Aorta (tissue), 5 donors: ENCODE measurements around the gene HAS3. TPM values are rescaled to one million over a fixed set of nuclear protein-coding genes. Genes with fewer than 3 reads are reported as not detected.
"Not testable (repeated sequence)": the region's sequence is repeated elsewhere in the genome, so short reads cannot be mapped to it uniquely, and the experiment has no call there.

Experiments used
- ATAC-seq: fragments of 200-7000 bp; cut with Tn5 transposase; one replicate; pipeline ENCODE4 v1.9.1; 2022; ENCODE audit warnings: moderate library complexity; ENCODE audit not compliant: low FRiP score
- DNase-seq, 2 donors: peaks; one replicate each; pipeline ENCODE4 v3.0.0-alpha.2; 2020
- H3K27ac ChIP-seq, 2 donors: one replicate each; pipeline ENCODE4 v1.5.1; 2013; ENCODE audit warnings: low read length in 2 of 2, mild to moderate bottlenecking in 2 of 2, moderate library complexity in 2 of 2, control low read depth in 1 of 2, inconsistent platforms in 1 of 2, low read depth in 1 of 2
- H3K27me3 ChIP-seq, 2 donors: one replicate each; pipeline ENCODE4 v1.6.1; 2013; ENCODE audit warnings: control low read depth in 1 of 2, low read length in 1 of 2, mild to moderate bottlenecking in 1 of 2, moderate library complexity in 1 of 2; ENCODE audit not compliant: insufficient read depth in 2 of 2, control insufficient read depth in 1 of 2
- H3K36me3 ChIP-seq, 2 donors: one replicate each; pipeline ENCODE4 v1.6.1; 2013; ENCODE audit warnings: control low read depth in 1 of 2, low read length in 1 of 2, mild to moderate bottlenecking in 1 of 2; ENCODE audit not compliant: insufficient read depth in 2 of 2, control insufficient read depth in 1 of 2
- H3K4me1 ChIP-seq, 2 donors: one replicate each; pipeline ENCODE4 v1.6.1; 2013; ENCODE audit warnings: low read length in 2 of 2, control low read depth in 1 of 2, mild to moderate bottlenecking in 1 of 2, moderate library complexity in 1 of 2; ENCODE audit not compliant: insufficient read depth in 2 of 2, control insufficient read depth in 1 of 2
- H3K4me3 ChIP-seq, 2 donors: one replicate each; pipeline ENCODE4 v1.5.1; 2013; ENCODE audit warnings: low read length in 2 of 2, control low read depth in 1 of 2, mild to moderate bottlenecking in 1 of 2
- H3K9me3 ChIP-seq: one replicate; pipeline ENCODE4 v1.6.1; 2013; ENCODE audit warnings: mild to moderate bottlenecking, low read length; ENCODE audit not compliant: control insufficient read depth
- WGBS, 2 donors: extraction: QIAGEN DNeasy Blood & Tissue Kit; methylation state at CpG; one replicate each; pipeline ENCODE4 v1.1.7; 2013; 5-methylcytosine and 5-hydroxymethylcytosine counted together
- intact Hi-C, 2 donors: fragments of 100-400 bp; cut with DNase I; formaldehyde crosslinking; loops; one replicate each; pipeline versions ENCODE4 v1.14.2 to v1.15.0; 2022
- polyA plus RNA-seq, 2 donors: library from polyadenylated mRNA; stranded (reverse); fragments of 200-250 nt; gene quantifications; one replicate each; pipeline ENCODE4 v1.2.3, GENCODE V29; 2013
- total RNA-seq, 2 donors: library from RNA; stranded (reverse); fragmentation: NEBNext Ultra II Directional; extraction: Animal tissue kit (Norgen Biotek cat#: 25700); gene quantifications; one replicate each; pipeline ENCODE4 v1.2.1, GENCODE V29; 2021
- donor health status: healthy with polysubstance abuse.
- donor health status: Bipolar disorder and iron deficiency.
- donor health status: DM: no; HTN: no; CAD: no.
- donor health status: DM: no; HTN: no; CAD: no.
- donor health status: DM: yes; HTN: yes; CAD: no.

HAS3 gene
- total and polyA plus RNA-seq, 4 donors = 0.54 to 1.3 (median 0.78) TPM

DNA sequence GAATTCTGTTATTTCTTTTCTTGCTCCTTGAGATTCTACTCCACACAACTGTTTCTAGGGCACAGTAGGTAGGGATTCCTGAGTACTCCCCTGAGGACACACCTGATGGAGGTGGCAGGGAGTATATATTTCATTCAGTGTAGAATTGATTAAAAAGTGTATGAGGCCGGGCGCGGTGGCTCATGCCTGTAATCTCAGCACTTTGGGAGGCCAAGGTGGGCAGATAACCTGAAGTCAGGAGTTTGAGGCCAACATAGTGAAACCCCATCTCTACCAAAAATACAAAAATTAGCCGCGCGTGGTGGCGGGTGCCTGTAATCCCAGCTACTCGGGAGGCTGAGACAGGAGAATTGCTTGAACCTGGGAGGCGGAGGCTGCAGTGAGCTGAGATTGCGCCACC, 21.3 kb downstream of the HAS3 start:
- intact Hi-C loops = not testable (repeated sequence)
- 94 to 96% methylated on average over 10 of the region's 10 CpGs for WGBS, 2 donors
- peak in 1 of 2 donors; percentile 34 for DNase-seq

DNA sequence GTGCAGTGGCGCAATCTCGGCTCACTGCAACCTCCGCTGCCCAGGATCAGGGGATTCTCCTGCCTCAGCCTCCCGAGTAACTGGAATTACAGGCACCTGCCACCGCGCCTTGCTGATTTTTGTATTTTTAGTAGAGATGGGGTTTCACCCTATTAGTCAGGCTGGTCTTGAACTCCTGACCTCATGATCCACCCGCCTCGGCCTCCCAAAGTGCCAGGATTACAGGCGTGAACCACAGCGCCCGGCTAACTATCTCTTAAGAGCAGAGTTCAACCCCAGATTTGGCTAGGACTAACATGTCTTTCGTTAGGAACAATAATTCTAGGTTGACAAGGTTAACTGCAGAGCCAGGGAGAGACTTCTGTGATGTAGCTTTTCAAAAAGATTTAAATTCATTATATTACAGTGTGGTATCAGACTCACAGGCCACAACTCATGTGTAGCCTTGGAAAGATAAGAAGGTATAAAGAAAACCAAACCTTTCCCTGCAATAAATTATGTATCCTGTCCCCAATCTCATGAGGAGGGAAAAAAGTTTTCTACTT, 22.6 kb downstream of the HAS3 start:
- no peaks in the 10 kb centered on the region for H3K27me3 ChIP-seq
- intact Hi-C loops = no loop called here
- ATAC-seq = no peak
- WGBS, 2 donors = 87 to 91% methylated on average over 12 of the region's 12 CpGs
- H3K4me3 ChIP-seq = no peak overlapping the region
- H3K27ac ChIP-seq = no peak overlapping the region
- H3K9me3 ChIP-seq = no peaks in the 10 kb centered on the region
- peak in 1 of 2 donors; percentile 38 for DNase-seq
- no peaks in the 10 kb centered on the region for H3K4me1 ChIP-seq
- no peaks in the 10 kb centered on the region for H3K36me3 ChIP-seq

More for the DNA sequence above, 21.3 kb downstream of the HAS3 start:
- H3K27me3 ChIP-seq, H3K4me3 ChIP-seq, H3K27ac ChIP-seq, H3K36me3 ChIP-seq, H3K4me1 ChIP-seq, ATAC-seq, H3K9me3 ChIP-seq: not testable (repeated sequence)

DNA sequence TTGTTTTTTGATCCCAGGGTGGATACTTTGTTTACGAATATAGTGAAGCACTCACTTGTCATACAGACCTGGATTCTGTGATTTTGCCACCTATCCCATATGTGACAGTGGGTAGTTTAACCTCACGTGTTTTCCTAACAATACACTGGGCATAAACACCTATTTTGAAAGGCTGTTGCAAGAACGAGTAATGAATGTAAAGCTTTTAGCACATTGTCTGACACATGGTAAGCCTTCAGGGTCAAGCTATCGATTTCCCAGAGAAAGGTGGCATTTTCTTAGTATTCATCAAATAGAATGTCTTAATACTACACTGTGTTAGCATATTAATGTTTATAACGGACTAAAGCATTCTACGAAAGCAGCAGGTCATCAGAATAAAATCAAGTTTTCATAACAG, 25.0 kb downstream of the HAS3 start:
- intact Hi-C loops = loop anchor here in 1 of 2 donors (10.0 kb wide), 2 partner anchors 54 to 286 kb away; partner anchors contain the start of genes SNTB2 and TANGO6
- Histone ChIP-seq H3K27me3 (no peaks in the 10 kb centered on the region), H3K4me3 (no peak overlapping the region), H3K36me3 (no peaks in the 10 kb centered on the region), H3K9me3 (no peaks in the 10 kb centered on the region), H3K27ac (no peak overlapping the region), H3K4me1 (no peaks in the 10 kb centered on the region)
- 59 to 62% methylated on average over 6 of the region's 6 CpGs for WGBS, 2 donors
- ATAC-seq (no peak), DNase-seq (no peak)

DNA sequence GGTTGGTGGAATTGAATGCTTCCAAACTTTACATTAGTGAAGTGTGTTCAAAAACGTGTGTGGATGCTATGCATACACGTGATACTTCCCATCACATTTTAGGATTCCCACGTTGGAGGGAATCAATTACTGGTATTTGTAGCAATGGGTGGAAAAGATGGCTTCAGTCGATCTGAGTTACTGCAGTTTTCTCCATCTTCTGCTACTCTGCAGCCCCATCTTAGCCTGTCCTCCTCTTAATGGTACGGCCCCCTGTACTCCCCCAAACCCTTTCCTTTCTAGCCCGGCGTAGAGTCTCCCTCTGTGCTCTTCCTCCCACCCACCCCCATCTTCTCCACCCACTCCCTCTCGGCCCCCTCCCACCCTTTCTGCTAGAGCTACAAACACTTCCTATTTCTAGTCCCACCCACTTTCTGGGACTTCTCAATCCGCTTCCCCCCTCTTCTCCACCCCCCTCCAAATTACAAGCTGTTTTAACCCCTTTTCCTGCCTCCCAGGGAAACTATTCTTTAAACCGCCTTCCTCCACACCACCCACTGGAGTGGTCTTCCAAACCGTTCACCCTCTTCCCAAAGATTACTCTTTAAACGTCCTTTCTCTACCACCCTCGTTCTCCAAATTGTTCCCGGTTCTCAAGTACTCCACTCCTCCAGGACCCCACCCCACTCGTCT, 25.9 kb downstream of the HAS3 start:
- no peak for ATAC-seq
- no peaks in the 10 kb centered on the region for H3K4me1 ChIP-seq

DNA sequence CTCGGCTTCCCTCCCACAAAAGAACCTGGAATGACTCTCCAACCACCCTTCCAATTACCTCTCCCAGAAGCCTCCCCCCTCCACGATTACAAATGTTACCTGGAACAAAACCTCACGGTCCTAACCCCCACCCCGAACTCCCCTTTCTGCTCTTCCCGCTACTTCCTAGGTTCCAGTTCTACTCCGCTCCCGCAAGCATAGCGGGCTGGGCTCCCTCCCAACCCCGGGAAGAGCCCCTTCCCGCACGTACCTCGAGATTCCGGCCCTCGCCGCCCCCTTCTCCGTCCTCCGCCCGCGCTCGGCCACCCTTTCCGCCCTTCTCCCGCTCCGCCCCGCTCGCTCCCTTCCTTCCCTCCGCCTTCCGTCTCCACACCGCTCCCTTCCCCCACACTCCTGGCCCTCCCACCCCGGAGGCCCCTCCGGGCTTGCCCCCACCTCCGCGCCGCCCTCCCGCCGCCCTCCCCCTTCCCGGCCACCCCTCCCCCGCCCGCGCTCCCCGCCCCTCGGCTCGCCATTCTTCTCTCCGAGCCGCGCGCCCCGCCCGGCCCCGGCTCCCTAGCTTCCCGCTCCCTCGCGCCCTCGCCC, 26.5 kb downstream of the HAS3 start:
- peak; percentile 91 to 94 for DNase-seq
- no peaks in the 10 kb centered on the region for H3K4me1 ChIP-seq
- peak; percentile 89 for ATAC-seq
- WGBS, 2 donors = 1% methylated on average over 32 to 53 of the region's 53 CpGs
- H3K9me3 ChIP-seq = no peaks in the 10 kb centered on the region
- H3K36me3 ChIP-seq = peaks cover 0 to 2% of the 10 kb centered on the region in 2 donors
- H3K27me3 ChIP-seq = no peaks in the 10 kb centered on the region
- H3K4me3 ChIP-seq = peak overlapping the region; percentile 81 to 98
- intact Hi-C loops = loop anchor here in 1 of 2 donors (10.0 kb wide), 2 partner anchors 53 to 287 kb away; partner anchors contain the start of genes SNTB2 and TANGO6
- peak overlapping the region in 1 of 2 donors; percentile 59 for H3K27ac ChIP-seq

More for the DNA sequence above, 25.9 kb downstream of the HAS3 start:
- H3K27ac ChIP-seq = no peak overlapping the region
- peak in 1 of 2 donors; percentile 6 for DNase-seq
- intact Hi-C loops = loop anchor here in 1 of 2 donors (10.0 kb wide), 2 partner anchors 53 to 287 kb away; partner anchors contain the start of genes SNTB2 and TANGO6
- 1% methylated on average over 15 of the region's 15 CpGs for WGBS, 2 donors
- H3K4me3 ChIP-seq = peak overlapping the region; percentile 81 to 98
- no peaks in the 10 kb centered on the region for H3K9me3 ChIP-seq
- H3K27me3 ChIP-seq = no peaks in the 10 kb centered on the region
- no peaks in the 10 kb centered on the region for H3K36me3 ChIP-seq

DNA sequence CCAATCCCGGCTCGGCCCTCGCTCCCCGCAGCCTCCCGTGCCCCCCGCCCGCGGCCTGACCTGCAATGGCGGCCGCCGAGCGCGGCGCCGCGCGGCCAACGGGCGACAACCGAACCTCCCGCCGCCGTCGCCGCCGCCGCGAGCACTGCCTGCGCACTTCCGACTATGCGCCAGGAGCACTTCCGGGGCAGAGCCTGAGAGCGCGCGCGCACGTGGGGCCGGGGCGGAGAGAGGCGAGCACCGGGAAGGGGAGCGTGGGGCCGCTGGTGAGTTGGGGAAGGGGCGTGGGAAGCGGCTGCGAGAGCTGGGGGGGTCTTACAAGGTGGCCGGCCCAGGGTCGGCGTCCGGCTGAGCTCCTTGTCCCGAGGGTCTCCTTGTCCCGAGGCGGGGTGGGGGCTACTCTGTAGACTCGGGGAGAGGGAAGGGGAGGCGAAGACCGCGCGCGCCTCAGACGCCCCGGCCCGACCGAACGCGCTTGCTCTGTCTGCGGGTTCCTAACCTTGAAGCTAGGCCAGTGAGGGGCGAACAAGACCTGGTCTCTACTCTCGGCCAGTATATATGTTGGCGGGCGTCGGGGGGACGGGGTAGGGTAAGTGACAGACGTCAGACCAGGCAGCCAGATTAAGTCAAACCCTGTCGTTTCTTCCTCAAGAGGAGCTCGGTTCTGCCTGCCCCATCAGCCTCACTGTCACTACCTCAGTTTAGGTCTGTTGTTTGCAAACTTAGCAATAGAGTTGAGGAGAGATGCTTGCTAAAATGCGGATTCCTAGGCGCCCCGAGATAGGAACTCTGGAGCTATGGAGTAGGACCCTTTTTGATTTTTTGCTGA, 27.2 kb downstream of the HAS3 start, which contains the start of the genes CHTF8 and UTP4:
Gene CHTF8, minus strand, starts transcription at position 165 of the 829 bp plus-strand sequence. CDS start 11,130 bp downstream, outside the sequence.
Gene UTP4, plus strand, starts transcription at position 226 of the 829 bp plus-strand sequence. CDS start 811 bp downstream, outside the sequence.
- ATAC-seq (peak; percentile 95), DNase-seq (peak; percentile 93 to 97)
- Histone ChIP-seq H3K4me1 (no peaks in the 10 kb centered on the region), H3K4me3 (peak within 1 kb of the TSS; percentile 81 to 98), H3K27ac (peak within 1 kb of the TSS in 1 of 2 donors; percentile 59), H3K27me3 (no peaks in the 10 kb centered on the region), H3K36me3 (peaks cover 0 to 2% of the 10 kb centered on the region in 2 donors), H3K9me3 (no peaks in the 10 kb centered on the region)
- WGBS, 2 donors = 0 to 1% methylated on average over 75 to 78 of the region's 78 CpGs
- intact Hi-C loops = loop anchor here in 1 of 2 donors (10.0 kb wide), 2 partner anchors 52 to 288 kb away; partner anchors contain the start of genes SNTB2 and TANGO6

DNA sequence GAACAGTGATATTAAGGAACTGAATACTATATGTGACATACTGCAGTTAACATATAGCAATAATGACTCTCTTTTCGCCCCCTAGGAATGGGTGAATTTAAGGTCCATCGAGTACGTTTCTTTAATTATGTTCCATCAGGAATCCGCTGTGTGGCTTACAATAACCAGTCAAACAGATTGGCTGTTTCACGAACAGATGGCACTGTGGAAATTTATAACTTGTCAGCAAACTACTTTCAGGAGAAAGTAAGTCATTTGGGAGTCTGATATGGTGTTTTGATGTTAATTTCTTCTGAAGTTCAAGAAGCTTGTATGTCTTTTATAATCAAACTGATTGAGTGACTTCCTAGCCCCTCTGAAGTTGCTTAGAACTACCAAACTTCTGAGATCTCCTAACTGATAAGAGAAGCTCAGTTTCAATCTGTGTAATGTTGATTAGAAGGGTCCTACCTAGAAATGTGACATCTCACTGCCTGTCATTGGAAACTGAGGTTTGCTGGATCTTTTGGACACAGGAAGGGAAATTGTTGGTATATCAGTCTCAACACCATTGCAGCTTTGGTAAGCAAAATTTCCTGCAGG, 28.0 kb downstream of the HAS3 start:
- DNase-seq (no peak), ATAC-seq (no peak)
- Histone ChIP-seq H3K4me1 (no peaks in the 10 kb centered on the region), H3K27ac (no peak overlapping the region), H3K27me3 (no peaks in the 10 kb centered on the region), H3K36me3 (peaks cover 0 to 4% of the 10 kb centered on the region in 2 donors), H3K4me3 (peak overlapping the region; percentile 20 to 81), H3K9me3 (no peaks in the 10 kb centered on the region)
- WGBS, 2 donors = 33 to 37% methylated on average over 5 of the region's 5 CpGs
- intact Hi-C loops = loop anchor here in 1 of 2 donors (10.0 kb wide), 2 partner anchors 51 to 289 kb away; partner anchors contain the start of genes SNTB2 and TANGO6
